ENCODE results near the gene ITGB1BP1. TPM values are rescaled to one million over a fixed set of nuclear protein-coding genes. Genes with fewer than 3 reads are reported as not detected.

Gene ITGB1BP1
- total RNA-seq, 1 experiment from 2014 or later, result 153 TPM

GRCh38 chr2:9410108-9410507 is 13.2 kb downstream of the ITGB1BP1 start:
- Histone ChIP-seq H3K27me3 (ENCODE audit: control insufficient read depth, insufficient read depth, low read length) (no peaks in the 10 kb centered on the region), H3K27ac (ENCODE audit: low read length) (no peak overlapping the region), H3K36me3 (ENCODE audit: control insufficient read depth, insufficient read depth, low read length) (peaks cover 13% of the 10 kb centered on the region), H3K4me1 (ENCODE audit: control insufficient read depth, insufficient read depth, low read length) (peaks cover 15% of the 10 kb centered on the region), H3K4me3 (ENCODE audit: low read depth in 2 of 2, low read length in 2 of 2) (no peak overlapping the region), H3K9me3 (ENCODE audit: control insufficient read depth, insufficient read depth, low read depth, low read length) (no peaks in the 10 kb centered on the region)
- ChIA-PET POLR2A (no interaction called here), CTCF (no interaction called here)
- DNase-seq (ENCODE audit: low read depth, low spot score) (no peak), ATAC-seq (no peak)
- no TSS peak for BruUV-seq (replicated peaks)
- intact Hi-C loops (cut with micrococcal nuclease; ENCODE audit: unreplicated experiment) (no loop called here), in situ Hi-C loops (cut with HindIII; ENCODE audit: low pct_unique_long_range_greater_than_20kb, low sequenced_read_pairs) (no loop called here)
- TF ChIP-seq POLR2AphosphoS5 (IDR thresholded peaks at IDR 0.05; ENCODE audit: low read depth, low read length), result no peak
- TF ChIP-seq SIN3A (IDR thresholded peaks at IDR 0.05; ENCODE audit: borderline replicate concordance, insufficient read depth, low read depth, low read length), result no peak
- no peak for TF ChIP-seq CTCF (IDR thresholded peaks at IDR 0.05)
- no peak for TF ChIP-seq TCF7L2 (IDR thresholded peaks at IDR 0.05; ENCODE audit: low read depth, low read length)
- TF ChIP-seq REST (IDR thresholded peaks at IDR 0.05; ENCODE audit: insufficient read depth in 1 of 2, low read depth in 2 of 2, low read length in 1 of 2), result no peak

GRCh38 chr2:9408641-9409151 is 14.6 kb downstream of the ITGB1BP1 start:
- Histone ChIP-seq H3K27me3 (ENCODE audit: control insufficient read depth, insufficient read depth, low read length) (no peaks in the 10 kb centered on the region), H3K4me3 (ENCODE audit: low read depth in 2 of 2, low read length in 2 of 2) (no peak overlapping the region), H3K4me1 (ENCODE audit: control insufficient read depth, insufficient read depth, low read length) (peaks cover 15% of the 10 kb centered on the region), H3K27ac (ENCODE audit: low read length) (no peak overlapping the region), H3K9me3 (ENCODE audit: control insufficient read depth, insufficient read depth, low read depth, low read length) (no peaks in the 10 kb centered on the region), H3K36me3 (ENCODE audit: control insufficient read depth, insufficient read depth, low read length) (peaks cover 27% of the 10 kb centered on the region)
- DNase-seq (ENCODE audit: low read depth, low spot score) (no peak), ATAC-seq (peak; percentile 66)
- TF ChIP-seq POLR2AphosphoS5 (IDR thresholded peaks at IDR 0.05; ENCODE audit: low read depth, low read length), result no peak
- TF ChIP-seq TCF7L2 (IDR thresholded peaks at IDR 0.05; ENCODE audit: low read depth, low read length), result no peak
- TF ChIP-seq SIN3A (IDR thresholded peaks at IDR 0.05; ENCODE audit: borderline replicate concordance, insufficient read depth, low read depth, low read length), result no peak
- TF ChIP-seq CTCF (IDR thresholded peaks at IDR 0.05), result no peak
- TF ChIP-seq REST (IDR thresholded peaks at IDR 0.05; ENCODE audit: insufficient read depth in 1 of 2, low read depth in 2 of 2, low read length in 1 of 2), result no peak
- no TSS peak for BruUV-seq (replicated peaks)
- POLR2A ChIA-PET, result no interaction called here
- in situ Hi-C loops (cut with HindIII; ENCODE audit: low pct_unique_long_range_greater_than_20kb, low sequenced_read_pairs), result no loop called here
- intact Hi-C loops (cut with micrococcal nuclease; ENCODE audit: unreplicated experiment), result no loop called here
- CTCF ChIA-PET, result no interaction called here

Data from Panc1 (cell line).